ENCODE measurements around the gene ERBIN. TPM values are rescaled to one million over a fixed set of nuclear protein-coding genes. Genes with fewer than 3 reads are reported as not detected.
"Not testable (repeated sequence)": the region's sequence is repeated elsewhere in the genome, so short reads cannot be mapped to it uniquely, and the experiment has no call there.

ERBIN gene
- total and polyA plus RNA-seq, 2 of the 4 experiments (the other 2 are of a cell fraction) = 25.8 to 70.1 TPM

- DNase-seq (no peak), ATAC-seq (ENCODE audit: low read depth) (no peak)
- Histone ChIP-seq H3K4me1 (ENCODE audit: control insufficient read depth, insufficient read depth, low read length) (no peaks in the 10 kb centered on the region), H3K14ac (replicated peaks; ENCODE audit: low read depth, low read length) (no peak overlapping the region), H3K27me3 (ENCODE audit: control insufficient read depth, insufficient read depth, low read length) (no peaks in the 10 kb centered on the region), H2AK9ac (replicated peaks; ENCODE audit: low read depth, low read length, poor library complexity) (no peak overlapping the region), H2BK120ac (ENCODE audit: low read depth, low read length) (no peak overlapping the region), H3K56ac (ENCODE audit: extremely low read depth, insufficient read depth, low read length) (no peak overlapping the region), H2AFZ (replicated peaks; ENCODE audit: low read length, poor library complexity) (no peak overlapping the region), H3K9me3 (ENCODE audit: control insufficient read depth, insufficient read depth, low read length) (no peaks in the 10 kb centered on the region), H3K18ac (ENCODE audit: low read depth, low read length) (no peak overlapping the region), H2BK5ac (ENCODE audit: low read depth, low read length, poor library complexity, severe bottlenecking) (no peak overlapping the region), H3K23ac (ENCODE audit: low read depth, low read length) (no peak overlapping the region), H3K36me3 (ENCODE audit: control insufficient read depth, insufficient read depth, low read length) (peaks cover 11% of the 10 kb centered on the region), H3K4me2 (ENCODE audit: low read depth, low read length) (no peak overlapping the region), H4K91ac (ENCODE audit: insufficient read depth, low read depth, low read length) (no peak overlapping the region), H3K4ac (ENCODE audit: low read depth, low read length) (no peak overlapping the region), H3K79me1 (ENCODE audit: low read depth in 1 of 2, low read length in 2 of 2) (peaks cover 6 to 19% of the 10 kb centered on the region in 2 experiments), H4K20me1 (ENCODE audit: insufficient read depth, low read length) (no peaks in the 10 kb centered on the region; the same call in none of the 2 replicates), H3K4me3 (ENCODE audit: insufficient read depth, low read depth, low read length) (no peak overlapping the region), H2AK5ac (ENCODE audit: low read depth, low read length) (no peak overlapping the region), H2BK15ac (ENCODE audit: low read depth, low read length) (no peak overlapping the region), H2BK20ac (ENCODE audit: low read depth, low read length) (no peak overlapping the region), H3K9ac (ENCODE audit: low read depth, low read length) (no peak overlapping the region), H4K5ac (ENCODE audit: low read depth, low read length) (no peak overlapping the region), H3K27ac (ENCODE audit: insufficient read depth, low read length) (no peak overlapping the region), H4K8ac (ENCODE audit: low read depth in 2 of 2, low read length in 2 of 2) (no peak overlapping the region), H3K9me1 (ENCODE audit: insufficient read depth, low read length) (no peaks in the 10 kb centered on the region; the same call in 1 of the 2 replicates)
- BruUV-seq (replicated peaks) = no TSS peak
- ChIA-PET POLR2A (ENCODE audit: unreplicated experiment) (no interaction called here), CTCF (no interaction called here)
- dilution Hi-C loops (cut with HindIII; ENCODE audit: low sequenced_read_pairs, unreplicated experiment) (no loop called here), in situ Hi-C loops (cut with MboI; ENCODE audit: low sequenced_read_pairs) (no loop called here), intact Hi-C loops (cut with micrococcal nuclease) (no loop called here)
- no CpG with 5 or more reads among the region's 1 CpG for whole genome bisulfite sequencing, 2 experiments (ENCODE audit: extremely low coverage in 2 of 2, insufficient read length in 1 of 2)
- TF ChIP-seq USF2 (IDR thresholded peaks at IDR 0.05; ENCODE audit: low read depth, low read length) (no peak), ELK1 (IDR thresholded peaks at IDR 0.05; ENCODE audit: borderline replicate concordance, low read depth, low read length) (no peak), CEBPB (IDR thresholded peaks at IDR 0.05; ENCODE audit: low read depth, low read length) (peak; percentile 39; the same call in 1 of the 2 replicates), RAD21 (IDR thresholded peaks at IDR 0.05; ENCODE audit: low read length) (no peak), RCOR1 (IDR thresholded peaks at IDR 0.05; ENCODE audit: insufficient replicate concordance, low read length) (no peak)
These were observed 130.9 kb downstream of the ERBIN start for GRCh38 chr5:66057239-66057638.

GRCh38 chr5:66061320-66061719 lies 134.9 kb downstream of the ERBIN start:
- H3K14ac ChIP-seq (replicated peaks; ENCODE audit: low read depth, low read length); H4K91ac ChIP-seq (ENCODE audit: insufficient read depth, low read depth, low read length); H4K8ac ChIP-seq (ENCODE audit: low read depth in 2 of 2, low read length in 2 of 2); H3K18ac ChIP-seq (ENCODE audit: low read depth, low read length); H3K56ac ChIP-seq (ENCODE audit: extremely low read depth, insufficient read depth, low read length); BruUV-seq (replicated peaks); H3K9me1 ChIP-seq (ENCODE audit: insufficient read depth, low read length); H3K4me2 ChIP-seq (ENCODE audit: low read depth, low read length); H2AK9ac ChIP-seq (replicated peaks; ENCODE audit: low read depth, low read length, poor library complexity); dilution Hi-C loops (cut with HindIII; ENCODE audit: low sequenced_read_pairs, unreplicated experiment); H2BK20ac ChIP-seq (ENCODE audit: low read depth, low read length); DNase-seq; H2BK120ac ChIP-seq (ENCODE audit: low read depth, low read length); H3K9me3 ChIP-seq (ENCODE audit: control insufficient read depth, insufficient read depth, low read length); intact Hi-C loops (cut with micrococcal nuclease); H2BK5ac ChIP-seq (ENCODE audit: low read depth, low read length, poor library complexity, severe bottlenecking); H4K20me1 ChIP-seq (ENCODE audit: insufficient read depth, low read length); H3K27ac ChIP-seq (ENCODE audit: insufficient read depth, low read length); in situ Hi-C loops (cut with MboI; ENCODE audit: low sequenced_read_pairs); H3K23ac ChIP-seq (ENCODE audit: low read depth, low read length); H4K5ac ChIP-seq (ENCODE audit: low read depth, low read length); H2AFZ ChIP-seq (replicated peaks; ENCODE audit: low read length, poor library complexity); H3K4ac ChIP-seq (ENCODE audit: low read depth, low read length); H3K27me3 ChIP-seq (ENCODE audit: control insufficient read depth, insufficient read depth, low read length); H3K36me3 ChIP-seq (ENCODE audit: control insufficient read depth, insufficient read depth, low read length); ATAC-seq (ENCODE audit: low read depth); H3K4me1 ChIP-seq (ENCODE audit: control insufficient read depth, insufficient read depth, low read length); CTCF ChIA-PET; H3K9ac ChIP-seq (ENCODE audit: low read depth, low read length); H2AK5ac ChIP-seq (ENCODE audit: low read depth, low read length); POLR2A ChIA-PET (ENCODE audit: unreplicated experiment); H3K4me3 ChIP-seq (ENCODE audit: insufficient read depth, low read depth, low read length); H2BK15ac ChIP-seq (ENCODE audit: low read depth, low read length): not testable (repeated sequence)
- H3K79me1 ChIP-seq (ENCODE audit: low read depth in 1 of 2, low read length in 2 of 2) = peaks cover 2 to 24% of the 10 kb centered on the region in 2 experiments; a peak in 3 of 4 replicates
- WGBS, 2 experiments (ENCODE audit: extremely low coverage in 2 of 2, insufficient read length in 1 of 2) = no CpG with 5 or more reads among the region's 3 CpGs
